ENCODE data around the gene SOHLH1.
"Not testable (repeated sequence)": the region's sequence is repeated elsewhere in the genome, so short reads cannot be mapped to it uniquely, and the experiment has no call there.

The SOHLH1 gene

GRCh38 chr9:135676891-135677290 is 22.4 kb downstream of the SOHLH1 start:
- DNase-seq, result no peak

GRCh38 chr9:135674977-135675376 is 24.3 kb downstream of the SOHLH1 start:
- no peak for DNase-seq

- DNase-seq, result no peak
Measured at GRCh38 chr9:135673941-135674340, 25.3 kb downstream of the SOHLH1 start.

GRCh38 chr9:135672786-135673185 is 26.5 kb downstream of the SOHLH1 start:
- DNase-seq, result not testable (repeated sequence)

- no peak for DNase-seq
Measured at GRCh38 chr9:135671591-135672041, 27.7 kb downstream of the SOHLH1 start.

- no peak for DNase-seq
Measured at GRCh38 chr9:135670721-135671590, 28.3 kb downstream of the SOHLH1 start.

- no peak for DNase-seq
Measured at GRCh38 chr9:135669616-135670285, 29.5 kb downstream of the SOHLH1 start.

GRCh38 chr9:135669018-135669417 is 30.3 kb downstream of the SOHLH1 start:
- DNase-seq, result not testable (repeated sequence)

- no peak for DNase-seq
Measured at GRCh38 chr9:135667463-135668001, 31.7 kb downstream of the SOHLH1 start.

- DNase-seq, result no peak
Measured at GRCh38 chr9:135666534-135667462, 32.5 kb downstream of the SOHLH1 start.

- no peak for DNase-seq
Measured at GRCh38 chr9:135665795-135666189, 33.5 kb downstream of the SOHLH1 start.

GRCh38 chr9:135664801-135665794 is 34.2 kb downstream of the SOHLH1 start:
- DNase-seq, result no peak

- no peak for DNase-seq
Measured at GRCh38 chr9:135664266-135664665, 35.0 kb downstream of the SOHLH1 start.

- DNase-seq, result no peak
Measured at GRCh38 chr9:135663857-135664256, 35.4 kb downstream of the SOHLH1 start.

- DNase-seq, result no peak
Measured at GRCh38 chr9:135663451-135663770, 35.9 kb downstream of the SOHLH1 start.

GRCh38 chr9:135662758-135663450 is 36.4 kb downstream of the SOHLH1 start, which contains the start of gene LCN9:
Gene LCN9 (plus strand): TSS chr9:135663309. CDS start chr9:135663322, 13 bp downstream.
- no peak for DNase-seq

- no peak for DNase-seq
Measured at GRCh38 chr9:135661816-135662560, 37.3 kb downstream of the SOHLH1 start.

GRCh38 chr9:135660407-135660806 is 38.9 kb downstream of the SOHLH1 start:
- DNase-seq, result no peak

GRCh38 chr9:135659252-135659651 is 40.0 kb downstream of the SOHLH1 start:
- DNase-seq, result no peak

- no peak for DNase-seq
Measured at GRCh38 chr9:135657416-135657815, 41.9 kb downstream of the SOHLH1 start.
